GM10266 (cell line): Measurements from ENCODE around the gene CAMK1D.

Experiments used
- DNase-seq: peaks from one replicate; pipeline ENCODE4 v3.0.0; 2012; ENCODE audit errors: extremely low spot score
- CTCF ChIP-seq: IDR thresholded peaks from 2 replicates; pipeline ENCODE4 v1.5.1; 2012; ENCODE audit warnings: mild to moderate bottlenecking, low read depth; ENCODE audit not compliant: control insufficient read depth, insufficient read depth; ENCODE audit errors: missing control alignments

CAMK1D gene

GRCh38 chr10:12873172-12873571, 523.8 kb downstream of the CAMK1D start:
- no peak for DNase-seq
- no peak for TF ChIP-seq CTCF

DNA sequence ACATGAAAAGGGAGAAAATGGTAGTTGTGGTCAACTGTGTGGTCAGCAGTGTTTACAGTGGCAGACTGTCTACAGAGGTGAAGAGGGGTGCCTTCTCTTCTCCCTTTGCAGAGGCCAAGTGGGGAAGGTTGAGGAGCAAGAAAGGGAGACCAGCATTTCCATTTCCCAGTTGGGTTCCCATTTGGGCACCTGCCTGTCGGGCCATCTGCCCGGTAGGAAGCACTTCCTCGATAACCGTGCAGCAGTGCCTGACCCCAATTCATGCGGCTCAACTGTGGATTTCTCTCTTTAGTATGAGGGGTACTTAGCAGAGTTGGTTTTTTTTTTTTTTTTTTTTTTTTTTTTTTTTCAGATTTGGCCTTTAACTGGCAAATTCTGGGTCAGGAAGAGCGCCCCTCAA, 525.2 kb downstream of the CAMK1D start:
- no peak for TF ChIP-seq CTCF
- no peak for DNase-seq

DNA sequence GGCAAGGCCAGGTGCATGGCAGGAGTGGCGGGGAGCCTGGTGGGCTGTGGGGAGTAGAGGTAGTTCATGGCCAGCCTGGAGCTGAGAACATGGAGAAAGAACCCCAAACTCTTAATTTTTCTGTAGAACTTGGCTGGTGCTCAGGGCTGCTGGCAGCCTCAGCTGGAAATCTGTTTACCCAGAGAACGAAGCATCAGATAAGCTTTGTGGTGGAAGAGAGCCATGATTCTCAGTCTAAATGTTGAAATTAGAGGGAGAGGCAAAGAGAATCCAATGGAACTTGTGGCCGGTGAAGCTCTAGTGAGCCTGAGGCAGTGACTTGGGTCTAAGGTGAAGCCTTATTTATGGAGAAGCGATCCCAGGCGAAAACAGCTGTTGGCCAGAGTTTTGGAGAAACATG, 525.8 kb downstream of the CAMK1D start:
- no peak for TF ChIP-seq CTCF
- no peak for DNase-seq

GRCh38 chr10:12876266-12876665, 526.9 kb downstream of the CAMK1D start:
- no peak for DNase-seq
- no peak for TF ChIP-seq CTCF

GRCh38 chr10:12877150-12877549, 527.8 kb downstream of the CAMK1D start:
- no peak for DNase-seq
- no peak for TF ChIP-seq CTCF

GRCh38 chr10:12880423-12880822, 531.1 kb downstream of the CAMK1D start:
- TF ChIP-seq CTCF: no peak
- no peak for DNase-seq

- no peak for DNase-seq
- no peak for TF ChIP-seq CTCF
Observed at GRCh38 chr10:12884851-12885250, 535.5 kb downstream of the CAMK1D start.
